SIG-M5 (cell line): Measurements from ENCODE around the gene DDX49.

Experiments
- DNase-seq: peaks from one replicate; lab custom pipeline; 2025; lab: John Stamatoyannopoulos, UW

DDX49 gene

GRCh38 chr19:18919086-18919899 lies at the start of gene DDX49, which contains the start of gene COPE:
Gene DDX49, plus strand, starts transcription at chr19:18919715. Its CDS starts 27 bp downstream, at chr19:18919742.
Gene COPE, minus strand, starts transcription at chr19:18919387. Its CDS starts 39 bp downstream, at chr19:18919348.
- DNase-seq = peak; percentile 97

GRCh38 chr19:18869781-18870530 lies 49.6 kb upstream of the DDX49 start:
- DNase-seq = no peak

- no peak for DNase-seq
Measured at GRCh38 chr19:18870531-18871172, 48.9 kb upstream of the DDX49 start.

GRCh38 chr19:18871543-18871942 lies 48.0 kb upstream of the DDX49 start:
- no peak for DNase-seq

GRCh38 chr19:18875726-18876125 lies 43.8 kb upstream of the DDX49 start:
- no peak for DNase-seq

- DNase-seq = no peak
Measured at GRCh38 chr19:18876865-18877264, 42.6 kb upstream of the DDX49 start.

- DNase-seq = no peak
Measured at GRCh38 chr19:18878058-18878797, 41.3 kb upstream of the DDX49 start.

GRCh38 chr19:18878858-18879578 lies 40.5 kb upstream of the DDX49 start:
- no peak for DNase-seq

GRCh38 chr19:18879579-18880373 lies 39.7 kb upstream of the DDX49 start:
- no peak for DNase-seq

- DNase-seq = no peak
Measured at GRCh38 chr19:18881491-18881890, 38.0 kb upstream of the DDX49 start.

- DNase-seq = no peak
Measured at GRCh38 chr19:18883526-18884304, 35.8 kb upstream of the DDX49 start.

- DNase-seq = no peak
Measured at GRCh38 chr19:18886972-18887371, 32.5 kb upstream of the DDX49 start.

GRCh38 chr19:18889949-18890745 lies 29.4 kb upstream of the DDX49 start:
- DNase-seq = no peak

GRCh38 chr19:18893587-18894253 lies 25.8 kb upstream of the DDX49 start:
- no peak for DNase-seq

GRCh38 chr19:18894254-18895037 lies 25.1 kb upstream of the DDX49 start:
- DNase-seq = no peak

GRCh38 chr19:18895038-18895823 lies 24.3 kb upstream of the DDX49 start:
- no peak for DNase-seq
